Measurements from ENCODE around the gene P4HA3. TPM values are rescaled to one million over a fixed set of nuclear protein-coding genes. Genes with fewer than 3 reads are reported as not detected.

Gene P4HA3
- total RNA-seq, 4 donors from 2014 or later = 0.42 TPM; not detected in 3

- Histone ChIP-seq H3K27me3 (no peaks in the 10 kb centered on the region), H3K4me1 (peaks cover 9% of the 10 kb centered on the region), H3K36me3 (no peaks in the 10 kb centered on the region), H3K27ac (no peak overlapping the region), H3K9me3 (no peaks in the 10 kb centered on the region), H3K4me3 (no peak overlapping the region)
- TF ChIP-seq, protein P1, sequence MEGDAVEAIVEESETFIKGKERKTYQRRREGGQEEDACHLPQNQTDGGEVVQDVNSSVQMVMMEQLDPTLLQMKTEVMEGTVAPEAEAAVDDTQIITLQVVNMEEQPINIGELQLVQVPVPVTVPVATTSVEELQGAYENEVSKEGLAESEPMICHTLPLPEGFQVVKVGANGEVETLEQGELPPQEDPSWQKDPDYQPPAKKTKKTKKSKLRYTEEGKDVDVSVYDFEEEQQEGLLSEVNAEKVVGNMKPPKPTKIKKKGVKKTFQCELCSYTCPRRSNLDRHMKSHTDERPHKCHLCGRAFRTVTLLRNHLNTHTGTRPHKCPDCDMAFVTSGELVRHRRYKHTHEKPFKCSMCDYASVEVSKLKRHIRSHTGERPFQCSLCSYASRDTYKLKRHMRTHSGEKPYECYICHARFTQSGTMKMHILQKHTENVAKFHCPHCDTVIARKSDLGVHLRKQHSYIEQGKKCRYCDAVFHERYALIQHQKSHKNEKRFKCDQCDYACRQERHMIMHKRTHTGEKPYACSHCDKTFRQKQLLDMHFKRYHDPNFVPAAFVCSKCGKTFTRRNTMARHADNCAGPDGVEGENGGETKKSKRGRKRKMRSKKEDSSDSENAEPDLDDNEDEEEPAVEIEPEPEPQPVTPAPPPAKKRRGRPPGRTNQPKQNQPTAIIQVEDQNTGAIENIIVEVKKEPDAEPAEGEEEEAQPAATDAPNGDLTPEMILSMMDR (IDR thresholded peaks at IDR 0.05) = no peak
- TF ChIP-seq EP300 (IDR thresholded peaks at IDR 0.05) (no peak), POLR2A (IDR thresholded peaks at IDR 0.05) (no peak), POLR2AphosphoS5 (IDR thresholded peaks at IDR 0.05) (no peak)
- WGBS = 61% methylated on average over 8 of the region's 8 CpGs
- DNase-seq (ENCODE audit: low spot score in 2 of 2) = no peak
Measured at GRCh38 chr11:74306435-74307175, 4.8 kb downstream of the P4HA3 start.

- Histone ChIP-seq H3K9me3 (no peaks in the 10 kb centered on the region), H3K4me1 (no peaks in the 10 kb centered on the region), H3K27me3 (no peaks in the 10 kb centered on the region), H3K4me3 (no peak overlapping the region), H3K36me3 (no peaks in the 10 kb centered on the region), H3K27ac (no peak overlapping the region)
- no peak for TF ChIP-seq EP300 (IDR thresholded peaks at IDR 0.05)
- TF ChIP-seq POLR2AphosphoS5 (IDR thresholded peaks at IDR 0.05) = no peak
- TF ChIP-seq, protein P1 (IDR thresholded peaks at IDR 0.05) = no peak
- TF ChIP-seq POLR2A (IDR thresholded peaks at IDR 0.05) = no peak
- 68% methylated on average over 3 of the region's 3 CpGs for WGBS
- DNase-seq (ENCODE audit: low spot score in 2 of 2) = no peak
Measured at GRCh38 chr11:74299015-74299414, 12.4 kb downstream of the P4HA3 start.

DNA sequence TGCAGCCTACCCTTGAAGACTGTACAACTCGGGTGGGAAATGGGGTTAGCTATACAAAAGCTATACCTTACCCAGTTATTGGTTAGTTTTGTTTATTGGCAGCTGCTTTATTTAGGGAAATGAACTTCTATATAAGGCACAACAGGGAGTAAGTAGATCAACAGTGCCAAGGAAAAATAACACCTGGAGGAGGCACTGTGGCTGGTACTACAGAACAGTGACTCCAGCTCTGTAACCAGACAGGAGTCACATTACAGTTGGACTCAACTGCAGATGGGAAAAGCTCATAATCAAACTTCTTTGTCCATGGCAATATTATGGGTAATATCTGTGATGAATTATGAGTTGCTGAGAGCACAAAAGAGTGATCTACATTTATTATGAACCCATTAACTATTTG lies 14.0 kb downstream of the P4HA3 start:
- no peaks in the 10 kb centered on the region for H3K9me3 ChIP-seq
- DNase-seq (ENCODE audit: low spot score in 2 of 2) = no peak
- 100% methylated on average over 1 of the region's 1 CpG for WGBS

DNA sequence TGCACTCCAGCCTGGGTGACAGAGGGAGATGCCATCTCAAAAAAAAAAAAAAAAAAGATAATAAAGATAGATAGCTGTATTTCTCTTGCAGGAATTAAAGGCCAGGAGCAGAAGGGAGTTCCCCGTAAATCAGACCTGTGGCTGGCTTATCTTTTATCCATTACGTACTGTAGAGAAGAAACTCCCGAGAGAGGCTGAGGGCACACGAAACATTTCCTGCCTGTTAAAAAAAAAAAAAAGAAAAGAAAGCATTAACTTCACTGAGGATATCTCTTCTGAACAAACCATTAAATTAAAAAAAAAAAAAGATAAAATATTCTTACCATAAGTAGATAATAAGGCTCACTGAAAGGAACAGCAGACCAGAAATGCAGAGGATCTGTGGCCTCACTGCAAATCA lies 22.5 kb downstream of the P4HA3 start:
- H3K27me3 ChIP-seq = no peaks in the 10 kb centered on the region
- H3K36me3 ChIP-seq = no peaks in the 10 kb centered on the region
- DNase-seq (ENCODE audit: low spot score in 2 of 2) = no peak
- WGBS = 52% methylated on average over 4 of the region's 4 CpGs
- TF ChIP-seq EP300 (IDR thresholded peaks at IDR 0.05) (no peak), POLR2A (IDR thresholded peaks at IDR 0.05) (no peak), POLR2AphosphoS5 (IDR thresholded peaks at IDR 0.05) (no peak)
- TF ChIP-seq, protein P1 (IDR thresholded peaks at IDR 0.05) = no peak
- no peak overlapping the region for H3K4me3 ChIP-seq
- H3K4me1 ChIP-seq = no peaks in the 10 kb centered on the region
- no peaks in the 10 kb centered on the region for H3K9me3 ChIP-seq
- no peak overlapping the region for H3K27ac ChIP-seq

More for the DNA sequence above, 14.0 kb downstream of the P4HA3 start:
- no peaks in the 10 kb centered on the region for H3K36me3 ChIP-seq
- no peaks in the 10 kb centered on the region for H3K27me3 ChIP-seq
- H3K4me3 ChIP-seq = no peak overlapping the region
- no peak for TF ChIP-seq POLR2A (IDR thresholded peaks at IDR 0.05)
- TF ChIP-seq, protein P1 (IDR thresholded peaks at IDR 0.05) = no peak
- no peak for TF ChIP-seq POLR2AphosphoS5 (IDR thresholded peaks at IDR 0.05)
- TF ChIP-seq EP300 (IDR thresholded peaks at IDR 0.05) = no peak
- H3K4me1 ChIP-seq = no peaks in the 10 kb centered on the region
- H3K27ac ChIP-seq = no peak overlapping the region

GRCh38 chr11:74288161-74288560 lies 23.3 kb downstream of the P4HA3 start:
- no peak overlapping the region for H3K4me3 ChIP-seq
- H3K36me3 ChIP-seq = no peaks in the 10 kb centered on the region
- TF ChIP-seq POLR2AphosphoS5 (IDR thresholded peaks at IDR 0.05) = no peak
- TF ChIP-seq POLR2A (IDR thresholded peaks at IDR 0.05) = no peak
- TF ChIP-seq EP300 (IDR thresholded peaks at IDR 0.05) = no peak
- TF ChIP-seq, protein P1 (IDR thresholded peaks at IDR 0.05) = no peak
- DNase-seq (ENCODE audit: low spot score in 2 of 2) = no peak
- no peaks in the 10 kb centered on the region for H3K27me3 ChIP-seq
- H3K9me3 ChIP-seq = no peaks in the 10 kb centered on the region
- no peaks in the 10 kb centered on the region for H3K4me1 ChIP-seq
- 30% methylated on average over 1 of the region's 1 CpG for WGBS
- H3K27ac ChIP-seq = no peak overlapping the region

Measured in suprapubic skin (tissue), 4 donors.